Measurements from ENCODE around the gene CARNS1.

Gene CARNS1

GRCh38 chr11:67408437-67409200 is 6.9 kb upstream of the CARNS1 start:
- Mint-ChIP-seq H3K27me3 (no peaks in the 10 kb centered on the region), H3K36me3 (ENCODE audit: low read depth) (peaks cover 12% of the 10 kb centered on the region), H3K27ac (peak overlapping the region; percentile 97), H3K4me1 (ENCODE audit: low read depth) (peaks cover 88% of the 10 kb centered on the region), H3K4me3 (peak overlapping the region; percentile 98), H3K9me3 (no peaks in the 10 kb centered on the region)

DNA sequence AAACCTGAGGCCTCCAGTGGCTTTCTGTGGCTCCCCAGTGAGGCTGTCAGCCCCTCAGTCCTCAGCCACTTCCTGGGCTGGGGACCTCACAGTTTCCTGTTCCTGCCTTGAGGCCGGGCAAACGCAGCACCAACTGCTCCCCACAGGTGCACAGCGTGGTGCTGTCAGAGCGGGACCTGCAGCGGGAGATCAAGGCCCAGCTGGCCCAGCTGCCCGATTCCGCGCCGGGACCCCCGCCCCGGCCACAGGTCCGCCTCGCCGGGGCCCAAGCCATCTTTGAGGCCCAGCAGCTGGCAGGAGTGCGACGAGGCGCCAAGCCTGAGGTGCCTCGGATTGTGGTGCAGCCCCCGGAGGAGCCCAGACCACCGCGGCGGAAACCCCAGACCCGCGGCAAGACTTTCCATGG is 6.2 kb upstream of the CARNS1 start:
- Mint-ChIP-seq H3K4me1 (ENCODE audit: low read depth) (peaks cover 88% of the 10 kb centered on the region), H3K9me3 (no peaks in the 10 kb centered on the region), H3K27me3 (no peaks in the 10 kb centered on the region), H3K27ac (peak overlapping the region; percentile 97), H3K4me3 (peak overlapping the region; percentile 98), H3K36me3 (ENCODE audit: low read depth) (peaks cover 12% of the 10 kb centered on the region)

DNA sequence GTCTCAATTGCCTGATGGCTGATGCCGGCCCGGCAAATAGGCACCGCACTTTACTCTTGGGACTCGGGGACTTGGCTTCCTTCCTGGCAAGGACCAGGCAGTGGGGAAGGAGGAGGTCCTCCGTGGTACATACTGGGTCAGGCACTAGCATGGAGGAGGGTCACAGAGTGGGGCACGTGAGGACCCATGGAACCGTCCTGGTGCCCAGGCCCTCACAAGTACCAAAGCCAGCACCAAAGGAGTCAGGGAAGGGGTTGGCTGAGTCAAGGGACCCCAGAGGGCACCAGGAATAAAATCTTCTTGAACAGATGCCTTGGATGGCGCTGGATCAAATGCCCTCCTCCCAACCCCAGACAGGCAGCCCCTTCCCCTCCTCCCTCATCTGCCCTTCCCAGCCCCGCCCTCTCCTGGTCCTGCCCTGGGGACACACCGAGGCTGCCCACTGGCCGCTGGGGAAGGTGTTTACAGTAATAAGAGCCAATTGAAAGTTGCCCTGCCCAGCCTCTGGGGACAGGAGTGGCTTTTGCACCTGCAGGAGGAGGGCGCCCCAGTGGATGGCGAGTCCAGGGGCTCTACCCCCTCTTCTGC is 5.6 kb upstream of the CARNS1 start:
- H3K9me3 Mint-ChIP-seq = no peaks in the 10 kb centered on the region
- H3K36me3 Mint-ChIP-seq (ENCODE audit: low read depth) = peaks cover 12% of the 10 kb centered on the region
- H3K27me3 Mint-ChIP-seq = no peaks in the 10 kb centered on the region
- peak overlapping the region; percentile 92 for H3K27ac Mint-ChIP-seq
- peaks cover 83% of the 10 kb centered on the region for H3K4me1 Mint-ChIP-seq (ENCODE audit: low read depth)
- peak overlapping the region; percentile 98 for H3K4me3 Mint-ChIP-seq

DNA sequence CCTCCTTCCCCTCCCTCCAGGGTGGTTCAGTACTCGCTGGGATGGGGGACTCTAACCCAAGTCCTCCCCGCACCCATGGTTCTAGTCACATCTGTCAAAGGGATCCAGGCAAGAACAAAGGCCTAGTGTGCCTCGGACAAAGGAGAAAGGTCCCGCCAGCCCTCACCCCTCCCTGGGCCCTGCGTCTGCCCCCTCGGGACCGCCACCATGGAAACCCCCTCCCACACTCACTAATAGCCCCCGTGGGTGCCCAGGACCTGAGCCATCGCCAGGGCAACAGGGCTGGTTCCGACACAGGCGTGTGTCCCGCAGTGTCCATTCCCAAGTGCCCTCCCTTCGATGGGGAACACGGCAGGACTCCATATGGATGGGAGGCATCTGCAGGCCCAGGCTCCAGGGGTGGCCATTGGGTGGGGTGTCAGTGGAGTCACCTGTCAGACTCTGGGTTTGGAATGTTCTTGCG is 5.1 kb upstream of the CARNS1 start:
- H3K4me3 Mint-ChIP-seq = peak overlapping the region; percentile 98
- no peaks in the 10 kb centered on the region for H3K27me3 Mint-ChIP-seq
- H3K9me3 Mint-ChIP-seq = no peaks in the 10 kb centered on the region
- peak overlapping the region; percentile 92 for H3K27ac Mint-ChIP-seq
- H3K36me3 Mint-ChIP-seq (ENCODE audit: low read depth) = peaks cover 12% of the 10 kb centered on the region
- peaks cover 83% of the 10 kb centered on the region for H3K4me1 Mint-ChIP-seq (ENCODE audit: low read depth)

DNA sequence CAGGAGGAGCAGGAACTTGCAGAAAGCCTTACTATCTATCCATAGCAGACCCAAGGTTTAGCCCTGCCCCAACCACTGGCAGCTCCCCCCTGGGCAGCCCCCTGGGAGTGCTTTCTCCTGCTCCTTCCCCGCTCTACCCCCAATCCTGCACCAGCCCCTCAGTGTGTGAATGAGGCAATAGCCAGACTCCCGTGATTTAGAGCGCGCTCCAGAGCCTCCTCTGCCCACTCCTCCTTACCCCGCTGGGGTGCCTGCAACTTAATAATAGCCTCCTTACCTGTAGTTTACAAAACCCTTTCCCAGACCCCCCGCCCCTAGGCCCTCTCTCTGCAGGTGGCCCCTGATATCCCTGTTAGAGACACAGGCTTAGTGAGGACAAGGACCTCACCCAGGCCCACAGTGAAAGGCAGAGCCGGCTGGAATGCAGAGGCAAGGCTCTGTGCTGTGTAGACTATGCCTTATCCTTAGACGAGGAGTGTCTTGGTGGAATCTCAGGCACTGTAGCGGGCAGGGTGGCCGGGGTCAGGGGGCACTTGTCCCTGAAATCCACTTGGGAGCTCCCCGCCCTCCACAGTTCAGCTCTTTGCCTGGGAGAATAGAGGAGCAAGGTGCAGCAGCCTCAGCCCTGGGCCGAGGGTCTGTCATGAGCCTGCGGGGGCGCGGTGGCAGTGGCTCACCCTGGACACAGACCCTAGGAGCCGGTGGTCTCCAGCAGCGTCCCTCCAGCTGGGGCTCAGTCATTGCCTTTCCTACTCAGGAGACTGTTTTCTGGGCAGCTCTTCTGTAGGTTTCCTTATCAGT is 4.3 kb upstream of the CARNS1 start:
- Mint-ChIP-seq H3K4me3 (no peak overlapping the region), H3K36me3 (ENCODE audit: low read depth) (peaks cover 9% of the 10 kb centered on the region)

GRCh38 chr11:67411785-67412152 is 3.7 kb upstream of the CARNS1 start:
- no peaks in the 10 kb centered on the region for H3K27me3 Mint-ChIP-seq
- H3K4me3 Mint-ChIP-seq = no peak overlapping the region
- peaks cover 7% of the 10 kb centered on the region for H3K36me3 Mint-ChIP-seq (ENCODE audit: low read depth)
- peaks cover 82% of the 10 kb centered on the region for H3K4me1 Mint-ChIP-seq (ENCODE audit: low read depth)
- H3K27ac Mint-ChIP-seq = no peak overlapping the region
- H3K9me3 Mint-ChIP-seq = no peaks in the 10 kb centered on the region

More for the DNA sequence above, 4.3 kb upstream of the CARNS1 start:
- no peak overlapping the region for H3K27ac Mint-ChIP-seq
- H3K9me3 Mint-ChIP-seq = no peaks in the 10 kb centered on the region
- H3K4me1 Mint-ChIP-seq (ENCODE audit: low read depth) = peaks cover 81% of the 10 kb centered on the region
- H3K27me3 Mint-ChIP-seq = no peaks in the 10 kb centered on the region

GRCh38 chr11:67412495-67413179 is 2.8 kb upstream of the CARNS1 start:
- H3K27me3 Mint-ChIP-seq = no peaks in the 10 kb centered on the region
- peak overlapping the region; percentile 36 for H3K27ac Mint-ChIP-seq
- peaks cover 81% of the 10 kb centered on the region for H3K4me1 Mint-ChIP-seq (ENCODE audit: low read depth)
- H3K4me3 Mint-ChIP-seq = no peak overlapping the region
- H3K9me3 Mint-ChIP-seq = no peaks in the 10 kb centered on the region
- H3K36me3 Mint-ChIP-seq (ENCODE audit: low read depth) = no peaks in the 10 kb centered on the region

GRCh38 chr11:67413266-67413849 is 2.1 kb upstream of the CARNS1 start:
- Mint-ChIP-seq H3K4me3 (no peak overlapping the region), H3K9me3 (no peaks in the 10 kb centered on the region)

GRCh38 chr11:67416416-67417335 is 1.2 kb downstream of the CARNS1 start:
- Mint-ChIP-seq H3K9me3 (no peaks in the 10 kb centered on the region), H3K36me3 (ENCODE audit: low read depth) (no peaks in the 10 kb centered on the region), H3K4me1 (ENCODE audit: low read depth) (peaks cover 71% of the 10 kb centered on the region), H3K27ac (peak overlapping the region; percentile 70), H3K4me3 (peak overlapping the region; percentile 72), H3K27me3 (no peaks in the 10 kb centered on the region)

More at GRCh38 chr11:67413266-67413849, 2.1 kb upstream of the CARNS1 start:
- Mint-ChIP-seq H3K27me3 (no peaks in the 10 kb centered on the region), H3K27ac (peak overlapping the region; percentile 32), H3K36me3 (ENCODE audit: low read depth) (no peaks in the 10 kb centered on the region), H3K4me1 (ENCODE audit: low read depth) (peaks cover 81% of the 10 kb centered on the region)

DNA sequence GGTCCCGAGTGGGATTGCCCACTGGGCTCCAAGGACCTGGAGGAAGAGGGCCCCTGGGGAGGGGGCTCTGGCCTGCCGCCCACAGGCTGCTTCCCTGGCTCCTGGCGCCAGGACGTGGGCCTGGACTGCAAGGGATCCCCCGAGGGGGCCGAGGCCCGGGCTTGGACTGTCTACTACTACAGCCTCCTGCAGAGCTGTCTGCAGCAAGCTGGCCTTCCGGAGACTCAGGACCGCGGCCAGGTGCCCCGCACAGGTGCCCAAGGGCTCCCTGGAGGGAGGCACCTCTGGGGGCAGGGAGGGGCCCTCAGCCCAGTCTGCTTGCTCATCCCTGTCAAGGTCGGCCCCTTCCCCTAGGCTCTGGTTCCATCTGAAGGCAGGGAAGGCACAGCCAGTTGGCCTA is 1.9 kb downstream of the CARNS1 start:
- peaks cover 63% of the 10 kb centered on the region for H3K4me1 Mint-ChIP-seq (ENCODE audit: low read depth)
- no peaks in the 10 kb centered on the region for H3K9me3 Mint-ChIP-seq
- H3K27ac Mint-ChIP-seq = no peak overlapping the region
- peak overlapping the region; percentile 55 for H3K4me3 Mint-ChIP-seq
- no peaks in the 10 kb centered on the region for H3K36me3 Mint-ChIP-seq (ENCODE audit: low read depth)
- H3K27me3 Mint-ChIP-seq = no peaks in the 10 kb centered on the region

- Mint-ChIP-seq H3K27me3 (no peaks in the 10 kb centered on the region), H3K4me3 (peak overlapping the region; percentile 83), H3K36me3 (ENCODE audit: low read depth) (no peaks in the 10 kb centered on the region), H3K27ac (peak overlapping the region; percentile 63), H3K9me3 (no peaks in the 10 kb centered on the region), H3K4me1 (ENCODE audit: low read depth) (peaks cover 51% of the 10 kb centered on the region)
These were observed 3.2 kb downstream of the CARNS1 start for GRCh38 chr11:67418476-67419281.

GRCh38 chr11:67419325-67420049 is 4.0 kb downstream of the CARNS1 start:
- Mint-ChIP-seq H3K4me1 (ENCODE audit: low read depth) (peaks cover 51% of the 10 kb centered on the region), H3K4me3 (peak overlapping the region; percentile 83), H3K36me3 (ENCODE audit: low read depth) (no peaks in the 10 kb centered on the region), H3K27me3 (no peaks in the 10 kb centered on the region), H3K27ac (peak overlapping the region; percentile 92), H3K9me3 (no peaks in the 10 kb centered on the region)

Data from stimulated activated naive CD8-positive, alpha-beta T cell treated with anti-CD3 and anti-CD28 coated beads, Interleukin-15, Interleukin-2, amounts not matched to agents 100 ng/mL and 50 ng/mL, for 24 hours (primary cell).